Middle frontal gyrus (tissue), 1 donor: ENCODE measurements around the gene EEF1AKMT3.
"Not testable (repeated sequence)": the region's sequence is repeated elsewhere in the genome, so short reads cannot be mapped to it uniquely, and the experiment has no call there.

Experiments
- DNase-seq: peaks from one replicate; pipeline ENCODE4 v3.0.0-alpha.2; 2015; ENCODE audit warnings: low spot score; ENCODE audit errors: extremely low spot score

The EEF1AKMT3 gene

GRCh38 chr12:57816001-57816854 is 43.8 kb downstream of the EEF1AKMT3 start:
- DNase-seq, result no peak

DNA sequence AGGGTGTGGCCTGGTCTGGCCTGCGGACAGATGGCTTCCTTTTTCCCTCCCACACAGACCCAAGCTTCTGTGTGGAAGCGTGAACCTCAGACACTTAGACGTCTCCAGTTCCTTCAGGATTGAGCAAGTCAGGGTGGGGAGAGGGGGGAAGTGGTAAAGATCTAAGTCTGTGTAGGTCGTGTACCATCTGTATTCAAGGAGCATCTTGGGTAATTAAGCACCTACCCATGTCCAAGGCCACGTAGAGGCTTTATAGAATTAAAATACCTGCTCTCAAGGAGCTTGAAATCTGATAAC is 44.4 kb downstream of the EEF1AKMT3 start:
- DNase-seq, result no peak

DNA sequence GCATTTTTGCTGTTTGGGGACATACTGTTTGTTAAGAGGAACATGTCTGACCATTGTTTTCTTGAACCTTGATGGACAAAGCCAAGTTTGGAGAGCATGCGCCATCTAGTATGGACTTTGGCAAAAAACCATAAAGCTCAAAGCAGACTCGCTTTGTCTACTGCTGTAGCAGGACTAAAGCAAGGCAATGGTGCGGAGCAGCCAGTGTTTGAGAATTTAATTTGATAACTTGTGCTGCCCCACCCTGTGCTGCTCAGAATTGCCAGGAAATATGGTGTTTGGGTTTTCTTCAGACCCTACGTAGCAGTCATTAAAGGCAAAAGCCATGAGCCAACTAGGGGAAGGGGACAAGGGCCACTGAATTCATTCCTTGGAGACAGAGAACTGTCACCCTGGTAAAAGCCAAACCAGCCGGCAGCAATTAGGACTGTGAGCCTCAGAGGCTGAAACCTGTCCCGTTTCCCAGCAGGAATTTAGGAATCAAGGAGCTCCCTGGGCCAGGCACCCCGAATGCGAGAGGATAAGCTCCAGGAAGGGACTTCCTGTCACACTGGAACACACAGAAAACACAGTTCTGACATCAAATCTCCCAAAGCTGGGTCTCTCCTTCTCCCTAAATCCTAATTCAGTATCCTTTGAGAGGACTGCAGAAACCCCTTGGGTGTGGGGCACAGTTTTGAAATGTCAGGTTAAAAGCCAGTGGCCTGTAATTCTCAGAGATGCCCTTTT is 45.0 kb downstream of the EEF1AKMT3 start:
- no peak for DNase-seq

GRCh38 chr12:57817990-57818331 is 45.5 kb downstream of the EEF1AKMT3 start:
- DNase-seq, result not testable (repeated sequence)

DNA sequence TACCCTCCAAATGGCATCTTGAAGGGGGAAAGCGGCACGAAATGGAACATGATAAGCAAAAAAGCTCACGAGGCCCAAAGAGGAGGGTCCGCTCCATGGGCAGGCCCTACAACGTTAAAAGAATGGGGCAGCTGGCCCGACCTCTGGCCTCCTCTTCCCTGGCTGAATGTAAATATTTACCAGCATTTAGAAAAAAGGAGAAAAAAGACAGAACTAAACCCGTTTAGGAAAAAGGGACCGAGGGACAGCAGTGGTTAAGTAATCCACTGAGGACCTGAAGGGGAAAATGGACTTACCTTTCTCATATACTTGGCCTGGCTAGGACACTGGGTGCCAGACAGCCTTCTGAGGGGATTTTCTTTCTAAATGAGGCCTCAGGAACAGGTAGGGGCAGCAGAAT is 47.7 kb downstream of the EEF1AKMT3 start:
- DNase-seq, result not testable (repeated sequence)

DNA sequence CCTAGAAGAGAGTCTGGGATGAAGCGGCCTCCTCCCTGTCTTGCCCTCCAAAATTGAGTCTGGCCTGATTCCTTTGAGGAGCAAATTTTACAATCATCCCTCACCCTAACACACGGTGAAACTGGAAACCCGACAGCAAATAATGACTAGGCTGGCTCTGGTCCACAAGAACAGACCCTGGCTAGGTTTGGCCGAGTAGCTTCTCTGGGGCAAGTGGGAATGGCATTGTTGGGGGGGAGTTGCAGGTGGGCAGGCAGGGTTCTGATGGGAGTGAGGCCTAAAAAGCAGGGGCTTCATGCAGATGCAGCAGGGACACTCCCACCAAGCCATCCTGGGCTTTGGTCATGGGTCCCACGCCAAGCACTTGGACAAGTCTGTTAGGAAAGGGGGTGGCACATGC is 48.6 kb downstream of the EEF1AKMT3 start:
- not testable (repeated sequence) for DNase-seq

DNA sequence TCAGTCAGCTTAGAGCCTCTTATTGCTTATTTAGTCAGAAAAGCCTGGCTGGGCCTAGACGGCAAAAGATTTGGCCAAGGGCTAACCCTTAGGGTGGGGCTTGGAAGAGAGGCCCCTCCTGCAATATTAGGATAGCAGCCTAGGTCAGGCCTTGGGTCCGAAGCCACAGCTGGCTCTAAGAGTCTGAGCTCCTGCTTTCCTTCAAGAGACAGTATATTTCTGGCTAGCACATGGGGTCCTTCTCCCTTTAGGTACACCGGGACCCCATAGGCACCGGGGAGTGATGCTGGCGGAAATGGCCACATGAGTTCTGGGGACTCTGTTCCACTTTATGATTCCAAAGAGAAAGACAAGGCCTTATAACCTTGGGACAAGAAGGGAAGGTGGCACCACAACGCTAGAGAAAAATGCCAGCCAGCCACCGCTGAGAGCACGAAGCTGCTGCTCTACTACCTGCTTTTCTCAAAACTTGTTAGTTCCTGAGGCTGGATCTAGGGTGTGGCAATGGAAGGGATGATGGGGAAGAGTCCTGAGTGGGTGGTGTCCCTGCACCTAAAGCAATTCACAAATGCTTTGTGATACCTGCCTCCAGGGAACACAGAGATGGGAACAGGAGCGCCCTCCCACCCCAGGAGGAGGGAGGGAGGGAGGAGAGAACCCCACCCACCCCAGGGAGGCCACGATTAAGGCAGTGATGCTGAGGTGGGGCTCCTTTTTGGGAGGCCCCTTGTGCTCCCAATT is 49.2 kb downstream of the EEF1AKMT3 start:
- DNase-seq, result no peak

DNA sequence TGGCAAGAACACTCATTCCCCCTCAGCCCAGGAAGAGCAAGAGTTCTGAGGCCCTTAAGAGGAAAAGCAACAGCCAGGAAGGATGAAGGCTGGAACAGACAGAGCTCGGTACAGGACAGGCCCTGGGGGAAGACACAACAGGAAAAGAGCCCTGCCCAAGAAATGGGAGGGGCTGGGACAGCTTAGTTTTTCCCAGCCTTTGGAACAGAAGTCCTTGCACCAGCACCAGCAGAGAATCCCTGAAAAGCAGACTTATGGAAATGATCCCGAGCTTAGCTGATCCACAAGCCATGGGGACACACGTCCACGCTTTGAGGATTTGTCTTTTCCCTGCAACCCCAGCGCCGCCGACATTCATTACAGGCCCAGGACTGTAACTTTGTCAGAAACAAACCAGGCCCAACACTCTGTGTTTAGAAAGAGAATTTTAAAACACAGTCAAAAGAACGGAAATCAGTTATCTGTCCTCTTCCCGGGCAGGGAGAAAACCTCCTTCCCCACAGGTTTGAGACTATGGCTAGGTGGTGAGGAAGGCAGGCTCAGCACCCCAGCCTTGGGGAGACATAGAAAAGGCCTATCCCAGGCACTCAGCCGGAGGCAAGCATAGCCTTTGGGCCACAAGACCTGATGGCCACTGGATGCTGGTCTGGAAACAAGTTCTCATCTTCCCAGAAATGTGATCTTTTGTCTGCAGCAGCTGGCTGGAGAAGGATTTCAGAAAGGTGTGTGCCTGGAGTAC is 50.1 kb downstream of the EEF1AKMT3 start:
- no peak for DNase-seq

- no peak for DNase-seq
Observed at GRCh38 chr12:57823131-57823907, 50.9 kb downstream of the EEF1AKMT3 start.

DNA sequence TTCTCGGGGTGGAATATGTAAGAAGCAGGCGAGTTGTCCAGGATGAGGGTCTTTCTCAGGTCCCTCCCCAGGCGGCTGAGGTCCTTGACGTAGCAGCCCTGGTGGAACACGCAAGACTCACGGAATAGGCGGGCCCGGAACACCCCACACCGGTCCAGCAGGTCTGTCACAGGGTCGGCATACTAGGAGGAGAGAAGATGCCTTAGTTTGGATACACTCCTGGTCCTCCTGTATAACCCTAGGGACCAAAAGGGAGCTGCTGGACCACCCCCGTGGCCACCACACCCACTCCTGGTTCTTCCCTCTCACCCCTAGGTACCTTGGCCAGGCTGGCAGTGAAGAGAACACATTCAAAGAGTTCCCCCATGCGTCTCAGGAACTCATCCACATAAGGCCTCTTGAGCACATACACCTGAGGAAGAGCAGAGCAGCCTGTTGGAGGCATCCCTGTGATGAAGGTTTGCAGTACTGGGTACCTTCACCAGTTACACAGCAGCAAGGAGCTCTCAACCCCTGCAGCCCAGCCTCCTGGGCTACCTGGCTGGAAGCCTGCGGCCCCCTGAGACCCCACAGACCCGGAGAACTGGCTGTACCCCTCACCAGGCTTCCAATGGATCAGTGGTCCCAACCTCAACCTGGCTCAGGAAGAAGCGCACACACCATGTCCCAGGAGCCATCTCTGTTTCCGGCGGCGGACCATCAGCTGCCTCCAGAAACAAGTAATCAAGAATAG is 51.7 kb downstream of the EEF1AKMT3 start:
- no peak for DNase-seq

DNA sequence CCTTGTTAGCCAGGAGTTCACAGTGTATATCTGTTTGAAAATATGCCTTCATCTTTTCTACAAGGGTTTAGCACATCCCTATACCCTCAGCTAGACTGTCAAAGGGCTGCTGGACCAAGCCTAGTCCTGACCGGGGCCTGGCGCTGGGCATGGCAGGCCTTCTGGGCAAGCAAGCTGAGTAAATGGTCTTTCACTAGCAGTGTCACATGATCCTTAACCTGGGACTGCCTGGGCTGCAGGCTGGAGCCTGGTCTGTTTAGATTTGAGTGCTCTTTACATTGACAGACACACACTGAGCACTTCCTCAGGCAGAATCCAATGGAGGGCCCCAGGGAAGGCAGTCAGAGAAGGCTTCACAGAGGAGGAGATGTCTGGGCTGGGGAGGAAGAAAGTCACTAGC is 53.0 kb downstream of the EEF1AKMT3 start:
- DNase-seq, result no peak

- DNase-seq, result no peak
Observed at GRCh38 chr12:57826400-57826799, 54.0 kb downstream of the EEF1AKMT3 start.

- no peak for DNase-seq
Observed at GRCh38 chr12:57826966-57827365, 54.6 kb downstream of the EEF1AKMT3 start.

GRCh38 chr12:57829025-57829777 is 56.8 kb downstream of the EEF1AKMT3 start:
- no peak for DNase-seq

DNA sequence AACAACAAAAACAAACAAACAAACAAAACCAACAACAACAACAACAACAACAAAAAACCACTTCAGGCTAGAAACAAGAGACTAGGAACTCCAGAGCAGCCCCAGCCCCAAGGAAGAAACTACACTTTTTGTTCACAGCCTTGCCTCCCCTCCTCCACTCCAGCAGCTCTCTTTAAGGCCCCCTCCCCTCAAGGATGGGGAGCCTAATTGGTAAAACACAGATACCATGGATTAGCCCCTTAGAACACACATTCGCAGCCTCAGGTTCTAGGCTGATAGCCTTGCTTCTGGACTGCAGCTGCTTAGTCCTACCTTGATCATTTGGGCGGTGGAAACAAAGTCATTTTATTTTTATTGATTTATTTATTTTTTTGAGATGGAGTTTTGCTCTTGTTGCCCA is 58.0 kb downstream of the EEF1AKMT3 start:
- DNase-seq, result no peak
